K562 (cell line): ENCODE measurements around the gene SGSH. TPM values are rescaled to one million over a fixed set of nuclear protein-coding genes. Genes with fewer than 3 reads are reported as not detected.

Experiments
- ATF4 ChIP-seq: fragments of 450-650 bp; formaldehyde crosslinking; IDR thresholded peaks from 2 replicates; pipeline ENCODE4 v1.4.0; 2022; ENCODE audit warnings: mild to moderate bottlenecking, moderate library complexity
- BRF1 ChIP-seq: IDR thresholded peaks from 3 replicates; pipeline ENCODE4 v1.6.1; 2011; ENCODE audit warnings: borderline replicate concordance, mild to moderate bottlenecking; ENCODE audit not compliant: insufficient read length; ENCODE audit errors: extremely low read depth
- CBX8 ChIP-seq: fragments of 200-600 bp; sonication (generic); IDR thresholded peaks from 2 replicates; pipeline ENCODE4 v1.6.1; 2012; ENCODE audit warnings: borderline replicate concordance, mixed run types, low read depth, mild to moderate bottlenecking, moderate library complexity, mixed read lengths, low read length, control low read depth, inconsistent platforms; ENCODE audit not compliant: poor library complexity, severe bottlenecking; ENCODE audit errors: extremely low read depth
- CXXC5 ChIP-seq: fragments of 250-450 bp; sonication (Bioruptor Pico); IDR thresholded peaks from 2 replicates; pipeline ENCODE4 v1.8.0; 2022; ENCODE audit warnings: inconsistent platforms, mild to moderate bottlenecking, moderate library complexity
- E2F6 ChIP-seq, 2 experiments: IDR thresholded peaks; 2 replicates each; pipeline ENCODE4 v1.6.1; 2011; ENCODE audit warnings: borderline replicate concordance in 1 of 2, control low read depth in 1 of 2, low read depth in 1 of 2, low read length in 1 of 2, mild to moderate bottlenecking in 1 of 2, mixed read lengths in 1 of 2, moderate library complexity in 1 of 2; ENCODE audit not compliant: insufficient read depth in 1 of 2, insufficient read length in 1 of 2, poor library complexity in 1 of 2, severe bottlenecking in 1 of 2; ENCODE audit errors: extremely low read depth in 1 of 2
- HDAC8 ChIP-seq: fragments of 450-650 bp; IDR thresholded peaks from 2 replicates; pipeline ENCODE4 v1.6.1; 2016; ENCODE audit warnings: mild to moderate bottlenecking, missing genetic modification characterization, moderate library complexity, missing compliant biosample characterization
- MLLT1 ChIP-seq, 2 experiments: fragments of 450-650 bp; IDR thresholded peaks; 2 replicates each; pipeline ENCODE4 v1.6.1; 2016
- POLR2AphosphoS5 ChIP-seq: IDR thresholded peaks from 2 replicates; pipeline ENCODE4 v1.6.1; 2011; ENCODE audit warnings: mild to moderate bottlenecking, low read depth, low read length, moderate library complexity; ENCODE audit not compliant: control insufficient read depth, insufficient read depth
- THAP7 ChIP-seq: fragments of 250-450 bp; sonication (Bioruptor Pico); IDR thresholded peaks from 2 replicates; pipeline ENCODE4 v1.5.0; 2021
- ZBTB5 ChIP-seq: fragments of 450-650 bp; IDR thresholded peaks from 2 replicates; pipeline ENCODE4 v1.6.1; 2017; ENCODE audit warnings: antibody characterized with exemption
- ZNF511 ChIP-seq: sonication (generic); formaldehyde crosslinking; IDR thresholded peaks from 2 replicates; pipeline ENCODE4 v1.8.0; 2022; ENCODE audit warnings: mild to moderate bottlenecking, missing genetic modification reagents
- ZNF592 ChIP-seq: fragments of 450-650 bp; IDR thresholded peaks from 2 replicates; pipeline ENCODE4 v1.6.1; 2017; ENCODE audit warnings: antibody characterized with exemption, mild to moderate bottlenecking
- polyA plus RNA-seq, 8 experiments: library from polyadenylated mRNA; depleted of rRNA in 4 of 8; stranded (reverse) in 5 of 8; unstranded in 3 of 8; fragments of >200 nt; fragmentation: Nextera tagmentation in 2 of 8; fragmentation: Illumina TruSeq in 1 of 8; extraction: Ambion mirVana in 2 of 8; extraction: Trizol in 1 of 8; gene quantifications; 2 replicates each; pipeline versions ENCODE4 v1.2.1 to v1.2.3, GENCODE V29; 2011 to 2014; ENCODE audit warnings: inconsistent platforms in 1 of 8, missing spikeins in 1 of 8
- total RNA-seq, 7 experiments: library from RNA; depleted of rRNA in 6 of 7; stranded (reverse); fragments of >200 nt in 6 of 7; fragmentation: Illumina TruSeq in 2 of 7; extraction: Trizol in 2 of 7; gene quantifications; 2 replicates each; pipeline versions ENCODE4 v1.2.1 to v1.2.3, GENCODE V29; 2011 to 2021; ENCODE audit warnings: low replicate concordance in 1 of 7

The SGSH gene
- total and polyA plus RNA-seq, 9 of the 15 experiments (the other 6 are each of a cell fraction or from before 2014, with no cell fraction given) = 0.25 to 15.7 (median 4.9) TPM

- TF ChIP-seq CBX8 = no peak
- no peak for TF ChIP-seq ZNF511 (CRISPR knock-in tag)
- TF ChIP-seq ZNF592 = peak; percentile 41
- no peak for TF ChIP-seq THAP7 (CRISPR knock-in tag)
- TF ChIP-seq POLR2AphosphoS5 = no peak
- no peak for TF ChIP-seq E2F6 (IDR thresholded peaks at IDR 0.05; ENCODE audit: borderline replicate concordance in 1 of 2, extremely low read depth in 1 of 2, insufficient read depth in 1 of 2, insufficient read length in 1 of 2, low read depth in 1 of 2, low read length in 1 of 2, poor library complexity in 1 of 2, severe bottlenecking in 1 of 2)
- TF ChIP-seq ATF4 (CRISPR knock-in tag) = no peak
- no peak for TF ChIP-seq BRF1
- peak; percentile 34 to 75; a peak in 2 of 4 replicates for TF ChIP-seq MLLT1 (IDR thresholded peaks at IDR 0.05)
- no peak for TF ChIP-seq HDAC8 (tag)
- TF ChIP-seq CXXC5 = 0 out of 2 replicates have a peak, but pooled peaks have one; percentile 14
- TF ChIP-seq ZBTB5 = peak; percentile 57; the same call in 1 of the 2 replicates
Measured at GRCh38 chr17:80253631-80254395, 33.7 kb upstream of the SGSH start (continued).
